Bronchial epithelial cell (primary cell): ENCODE results near the gene NFIC. TPM values are rescaled to one million over a fixed set of nuclear protein-coding genes. Genes with fewer than 3 reads are reported as not detected.
"Not testable (repeated sequence)": the region's sequence is repeated elsewhere in the genome, so short reads cannot be mapped to it uniquely, and the experiment has no call there.

Experiments
- DNase-seq: peaks from one replicate; pipeline ENCODE4 v3.0.0-alpha.2; 2010; ENCODE audit warnings: low read depth
- FAIRE-seq: peaks from 2 replicates; lab custom pipeline; 2011; peaks lifted over from hg19 to GRCh38; lab: Jason Lieb, UNC
- H3K27me3 ChIP-seq: 2 replicates; pipeline ENCODE4 v1.5.1; 2011; ENCODE audit warnings: low read length; ENCODE audit not compliant: control insufficient read depth, insufficient read depth
- H3K36me3 ChIP-seq: 2 replicates; pipeline ENCODE4 v1.5.1; 2011; ENCODE audit warnings: low read length; ENCODE audit not compliant: control insufficient read depth, insufficient read depth
- H3K4me3 ChIP-seq: 2 replicates; pipeline ENCODE4 v1.5.1; 2011; ENCODE audit warnings: mild to moderate bottlenecking, low read depth, low read length, control low read depth
- total RNA-seq: library from RNA; depleted of rRNA; stranded (reverse); fragments of >200 nt; gene quantifications from 2 replicates; pipeline ENCODE4 v1.2.1, GENCODE V29; 2014
- TF ChIP-seq, protein P1 (sequence below): IDR thresholded peaks from 2 replicates; pipeline ENCODE4 v1.5.1; 2011; ENCODE audit warnings: mild to moderate bottlenecking, moderate library complexity, low read length, control low read depth, inconsistent platforms; ENCODE audit not compliant: insufficient read depth, severe bottlenecking

NFIC gene
- total RNA-seq, 1 donor from 2014 or later: 17.6 TPM

DNA sequence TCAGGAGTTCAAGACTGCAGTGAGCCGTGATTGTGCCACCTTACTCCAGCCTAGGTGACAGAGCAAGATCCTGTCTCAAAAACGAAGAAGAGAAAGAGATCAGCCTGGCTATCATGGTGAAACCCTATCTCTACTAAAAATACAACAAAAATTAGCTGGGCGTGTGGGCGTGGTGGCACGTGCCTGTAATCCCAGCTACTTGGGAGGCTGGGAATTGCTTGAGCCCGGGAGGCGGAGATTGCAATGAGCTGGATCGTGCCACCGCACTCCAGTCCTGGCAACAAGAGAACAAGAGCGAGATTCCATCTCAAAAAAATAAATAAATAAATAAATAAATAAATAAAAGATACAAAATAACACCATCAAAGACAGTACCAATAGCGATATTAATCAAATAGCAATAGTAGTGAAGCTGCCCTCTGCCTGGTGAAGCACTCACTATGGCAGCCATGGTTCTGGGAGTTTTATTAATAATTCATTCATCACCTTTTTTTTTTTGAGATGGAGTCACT is 53.9 kb downstream of the NFIC start:
- Histone ChIP-seq H3K36me3 (peaks cover 13% of the 10 kb centered on the region), H3K4me3 (no peak overlapping the region), H3K27me3 (no peaks in the 10 kb centered on the region)
- TF ChIP-seq, protein P1, sequence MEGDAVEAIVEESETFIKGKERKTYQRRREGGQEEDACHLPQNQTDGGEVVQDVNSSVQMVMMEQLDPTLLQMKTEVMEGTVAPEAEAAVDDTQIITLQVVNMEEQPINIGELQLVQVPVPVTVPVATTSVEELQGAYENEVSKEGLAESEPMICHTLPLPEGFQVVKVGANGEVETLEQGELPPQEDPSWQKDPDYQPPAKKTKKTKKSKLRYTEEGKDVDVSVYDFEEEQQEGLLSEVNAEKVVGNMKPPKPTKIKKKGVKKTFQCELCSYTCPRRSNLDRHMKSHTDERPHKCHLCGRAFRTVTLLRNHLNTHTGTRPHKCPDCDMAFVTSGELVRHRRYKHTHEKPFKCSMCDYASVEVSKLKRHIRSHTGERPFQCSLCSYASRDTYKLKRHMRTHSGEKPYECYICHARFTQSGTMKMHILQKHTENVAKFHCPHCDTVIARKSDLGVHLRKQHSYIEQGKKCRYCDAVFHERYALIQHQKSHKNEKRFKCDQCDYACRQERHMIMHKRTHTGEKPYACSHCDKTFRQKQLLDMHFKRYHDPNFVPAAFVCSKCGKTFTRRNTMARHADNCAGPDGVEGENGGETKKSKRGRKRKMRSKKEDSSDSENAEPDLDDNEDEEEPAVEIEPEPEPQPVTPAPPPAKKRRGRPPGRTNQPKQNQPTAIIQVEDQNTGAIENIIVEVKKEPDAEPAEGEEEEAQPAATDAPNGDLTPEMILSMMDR: no peak
- no peak for DNase-seq
- no peak for FAIRE-seq

DNA sequence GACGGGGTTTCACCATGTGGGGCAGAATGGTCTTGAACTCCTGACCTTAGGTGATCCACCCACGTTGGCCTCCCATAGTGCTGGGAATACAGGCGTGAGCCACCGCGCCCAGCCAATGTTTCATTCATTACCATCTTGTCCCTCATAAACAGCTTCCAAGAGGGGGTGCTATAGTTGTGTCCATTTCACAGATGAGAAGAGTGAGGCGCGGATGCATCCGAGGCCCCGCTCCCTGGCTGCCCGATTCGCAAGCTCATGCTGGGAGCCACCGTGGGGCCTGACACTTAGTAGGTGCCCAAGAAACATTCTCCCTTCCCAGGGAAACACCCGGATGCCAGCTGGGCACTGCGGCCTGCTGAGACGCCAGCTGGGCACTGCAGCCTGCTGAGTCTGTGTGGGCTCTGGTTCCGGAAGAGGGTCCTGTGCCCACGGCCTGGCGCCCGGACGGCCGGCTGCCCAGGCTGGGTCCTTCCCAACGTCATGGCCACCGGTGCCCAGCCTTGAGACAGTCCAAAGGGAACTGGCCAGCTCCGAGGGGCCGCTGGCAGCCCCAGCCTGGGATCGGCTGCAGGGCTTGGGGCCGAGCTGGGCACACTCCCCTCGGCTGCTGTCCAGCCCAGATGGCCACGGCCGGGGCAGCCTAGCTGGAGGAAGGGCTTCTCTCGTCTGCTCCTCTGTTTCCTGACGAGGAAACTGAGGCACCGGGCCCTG is 54.7 kb downstream of the NFIC start:
- FAIRE-seq (no peak), DNase-seq (no peak)
- Histone ChIP-seq H3K27me3 (no peaks in the 10 kb centered on the region), H3K36me3 (peaks cover 13% of the 10 kb centered on the region), H3K4me3 (no peak overlapping the region)
- TF ChIP-seq, protein P1: no peak

- H3K27me3 ChIP-seq, FAIRE-seq, H3K4me3 ChIP-seq, DNase-seq: not testable (repeated sequence)
- peaks cover 15% of the 10 kb centered on the region for H3K36me3 ChIP-seq
Measured at GRCh38 chr19:3421656-3422055, 55.3 kb downstream of the NFIC start.

- H3K27me3 ChIP-seq: no peaks in the 10 kb centered on the region
- no peak overlapping the region for H3K4me3 ChIP-seq
- peaks cover 14% of the 10 kb centered on the region for H3K36me3 ChIP-seq
- DNase-seq: no peak
- TF ChIP-seq, protein P1: no peak
- FAIRE-seq: no peak
Measured at GRCh38 chr19:3423183-3423829, 56.9 kb downstream of the NFIC start.

GRCh38 chr19:3426433-3426832 is 60.0 kb downstream of the NFIC start:
- no peak for FAIRE-seq
- TF ChIP-seq, protein P1: no peak
- Histone ChIP-seq H3K4me3 (no peak overlapping the region), H3K36me3 (peaks cover 9% of the 10 kb centered on the region), H3K27me3 (no peaks in the 10 kb centered on the region)
- no peak for DNase-seq

GRCh38 chr19:3430366-3430680 is 63.9 kb downstream of the NFIC start:
- DNase-seq, H3K27me3 ChIP-seq, FAIRE-seq, H3K4me3 ChIP-seq: not testable (repeated sequence)
- peaks cover 21% of the 10 kb centered on the region for H3K36me3 ChIP-seq
